A204.1 (cell line): Measurements from ENCODE around the gene CT45A10.
A peak's percentile ranks its signal among the peaks of the same experiment; 100 is the strongest.
"Not testable (repeated sequence)": the region's sequence is repeated elsewhere in the genome, so short reads cannot be mapped to it uniquely, and the experiment has no call there.

Source experiments
- FAIRE-seq: peaks from 2 replicates; lab custom pipeline; 2012; peaks lifted over from hg19 to GRCh38; lab: Jason Lieb, UNC

CT45A10 gene, protein sequence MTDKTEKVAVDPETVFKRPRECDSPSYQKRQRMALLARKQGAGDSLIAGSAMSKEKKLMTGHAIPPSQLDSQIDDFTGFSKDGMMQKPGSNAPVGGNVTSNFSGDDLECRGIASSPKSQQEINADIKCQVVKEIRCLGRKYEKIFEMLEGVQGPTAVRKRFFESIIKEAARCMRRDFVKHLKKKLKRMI

DNA sequence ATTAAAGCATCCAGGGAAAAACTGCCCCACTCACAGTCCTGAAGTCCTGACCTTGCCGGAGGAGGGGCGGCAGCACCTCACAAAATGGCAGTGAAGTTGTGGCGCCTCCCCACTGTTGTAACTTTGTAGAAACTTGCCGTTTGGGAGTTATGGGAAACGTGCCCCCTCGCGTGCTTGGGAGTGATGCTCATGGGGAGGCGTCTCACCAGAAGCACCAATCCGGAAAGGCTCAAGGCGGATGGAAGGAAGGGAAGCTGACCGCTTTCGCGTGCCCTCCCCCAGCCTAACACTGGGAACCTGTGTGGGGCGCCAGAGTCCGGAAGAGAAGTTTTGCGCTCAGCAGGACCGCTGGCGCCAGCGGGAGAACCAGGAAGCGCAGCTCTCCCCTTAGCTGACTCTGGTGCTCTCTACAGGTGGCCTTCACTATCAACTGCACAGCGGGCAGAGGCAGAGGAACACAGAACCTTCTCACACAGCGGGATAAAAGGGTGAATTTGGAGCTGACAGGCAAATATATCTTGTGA, at the start of gene CT45A10, which contains the start of gene SAGE1:
TSS of gene CT45A10 (minus strand) at position 151 of the 524 bp plus-strand sequence. CDS start 8,100 bp downstream, outside the sequence.
TSS of gene SAGE1 (plus strand) at position 423 of the 524 bp plus-strand sequence. CDS start 2,527 bp downstream, outside the sequence.
- no peak for FAIRE-seq

DNA sequence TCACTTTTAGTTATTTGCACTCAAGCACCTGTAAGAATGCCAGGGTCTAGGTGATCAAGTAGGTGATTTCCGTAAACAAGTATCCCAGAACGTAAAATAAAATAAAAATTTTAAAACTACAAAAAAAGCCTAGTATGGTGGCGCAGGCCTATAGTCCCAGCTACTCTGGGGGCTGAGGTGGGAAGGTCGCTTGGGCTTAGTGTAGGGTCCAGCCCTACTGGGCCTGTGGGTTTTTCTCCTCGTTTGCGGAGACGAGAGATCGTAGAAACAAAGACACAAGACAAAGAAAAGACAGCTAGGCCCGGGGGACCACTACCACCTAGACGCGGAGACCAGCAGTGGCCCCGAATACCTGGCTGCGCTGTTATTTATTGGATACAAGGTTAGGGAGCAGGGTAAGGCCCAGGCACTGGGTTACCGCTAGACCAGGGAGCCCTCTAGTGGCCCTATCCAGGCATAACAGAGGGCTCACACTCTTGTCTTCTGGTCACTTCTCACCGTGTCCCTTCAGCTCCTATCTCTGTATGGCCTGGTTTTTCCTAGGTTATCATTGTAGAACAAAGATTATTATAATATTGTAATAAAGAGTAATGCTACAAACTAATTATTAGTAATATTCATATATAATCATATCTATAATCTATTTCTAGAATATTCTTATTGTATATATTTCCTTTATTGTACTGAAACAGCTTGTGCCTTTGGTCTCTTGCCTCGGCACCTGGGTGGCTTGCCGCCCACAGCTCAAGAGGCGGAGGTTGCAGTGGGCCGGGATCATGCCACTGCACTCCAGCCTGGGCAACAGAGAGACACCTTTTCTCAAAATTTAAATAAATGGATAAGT, 38.6 kb upstream of the CT45A10 start:
- peak; percentile 61 for FAIRE-seq

DNA sequence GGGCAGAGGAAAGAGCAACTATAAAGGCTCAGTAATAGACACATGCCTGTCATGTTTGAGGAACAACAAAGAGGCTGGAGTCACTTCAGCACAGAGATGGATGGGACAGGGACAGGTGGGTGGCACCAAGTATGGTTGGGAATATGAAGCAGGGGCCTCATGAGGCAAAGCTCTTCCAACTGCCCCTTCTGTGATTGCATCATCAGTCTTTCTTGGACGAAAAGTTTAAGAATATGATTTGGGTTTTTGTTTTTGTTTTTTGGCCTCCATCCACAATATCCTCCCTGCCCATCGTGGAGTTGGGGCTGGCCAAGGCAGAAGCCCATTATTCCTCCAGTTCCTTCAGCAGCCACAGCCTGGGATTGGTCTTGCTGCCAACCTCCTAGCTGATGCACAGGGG, 34.7 kb upstream of the CT45A10 start:
- no peak for FAIRE-seq

DNA sequence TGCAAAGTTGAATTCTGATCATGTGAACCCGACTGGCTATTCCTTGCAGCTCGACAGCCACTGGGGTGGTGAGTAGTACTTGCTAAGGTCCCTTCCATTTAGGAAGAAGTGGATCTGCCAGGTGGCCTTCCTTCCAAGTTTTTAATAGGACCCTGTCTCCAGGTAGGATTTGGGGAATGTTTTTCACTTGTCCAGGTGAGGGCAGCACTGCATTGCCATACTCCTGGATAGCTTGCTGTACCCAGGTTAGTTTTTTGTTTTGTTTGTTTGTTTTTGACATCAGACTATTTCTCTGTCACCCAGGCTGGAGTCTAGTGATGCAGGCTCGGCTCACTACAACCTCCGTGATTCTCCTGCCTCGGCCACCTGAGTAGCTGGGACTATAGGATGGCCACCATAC, 30.1 kb upstream of the CT45A10 start:
- no peak for FAIRE-seq

DNA sequence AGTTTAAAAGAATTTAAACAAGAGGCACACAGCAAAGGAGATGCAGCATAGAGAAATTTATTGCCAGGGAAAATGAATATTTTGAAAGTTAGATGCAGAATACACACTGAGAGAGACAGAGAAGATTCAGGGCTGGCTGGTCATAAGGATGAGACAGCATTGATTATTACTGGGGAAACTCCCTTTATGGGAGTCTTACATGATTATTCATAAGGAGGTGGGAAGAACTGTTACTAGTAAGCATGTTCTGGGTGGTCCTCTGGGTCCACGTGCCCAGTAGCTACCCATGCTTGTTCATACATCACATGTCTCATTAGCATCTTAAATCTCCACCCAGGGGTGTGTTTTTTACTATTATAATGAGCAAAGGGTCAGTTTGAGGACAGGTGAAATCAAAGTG, 27.3 kb upstream of the CT45A10 start:
- not testable (repeated sequence) for FAIRE-seq

DNA sequence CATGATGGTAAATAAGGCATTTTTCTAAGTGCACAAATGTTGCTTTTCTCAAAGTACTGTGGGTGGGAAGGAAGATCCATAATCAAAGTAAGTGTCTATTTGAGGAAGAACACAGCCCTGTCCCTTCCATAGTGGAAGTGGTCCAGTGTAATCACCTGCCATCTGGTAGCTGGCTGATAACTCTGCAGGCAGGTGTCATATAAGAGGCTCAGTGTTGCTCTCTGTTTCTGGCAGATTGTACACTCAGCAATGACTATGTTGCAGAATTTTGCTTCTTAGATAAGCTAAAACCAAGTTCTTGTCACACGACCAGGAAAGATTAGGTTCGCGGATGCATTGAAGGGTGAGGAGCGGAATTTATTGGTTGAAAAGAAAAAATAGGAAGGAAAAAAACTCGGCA, 21.2 kb upstream of the CT45A10 start:
- no peak for FAIRE-seq

DNA sequence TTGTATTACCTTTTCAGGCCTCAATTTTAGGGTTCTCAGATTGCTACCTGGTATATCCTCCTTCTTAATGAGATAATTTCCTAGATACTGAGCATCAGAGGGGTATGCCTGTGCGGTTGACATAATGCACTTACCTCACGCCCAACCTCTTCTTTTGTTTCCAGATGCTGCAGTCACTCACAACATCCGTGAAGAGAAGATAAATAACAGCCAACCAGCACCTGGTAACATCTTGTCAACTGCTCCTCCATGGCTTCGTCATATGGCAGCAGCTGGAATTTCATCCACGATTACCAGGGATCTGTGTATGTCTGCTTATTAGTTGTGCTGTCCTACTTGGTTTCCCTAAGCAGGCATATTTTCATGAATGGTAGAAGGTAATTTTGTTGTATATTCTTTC, 17.0 kb upstream of the CT45A10 start:
- FAIRE-seq, result no peak

DNA sequence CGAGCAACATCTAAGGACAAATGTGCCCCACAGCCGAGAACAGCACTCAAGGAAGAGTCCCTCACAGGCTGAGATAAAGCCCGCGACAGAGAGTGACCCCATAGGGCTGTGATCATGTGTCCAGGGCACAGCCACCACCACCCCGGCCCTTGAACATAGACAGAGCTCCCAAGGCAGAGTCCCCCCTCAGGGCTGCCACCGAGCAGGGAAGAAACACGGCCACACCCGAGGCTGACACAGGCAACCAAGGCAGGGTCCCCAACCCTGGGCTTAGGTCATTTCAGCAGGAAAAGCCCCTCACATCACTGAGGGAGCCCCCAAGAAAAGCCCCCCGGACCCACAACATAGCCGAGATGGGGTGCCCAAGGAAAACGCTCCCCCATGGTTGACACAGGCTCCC, 463 bp downstream of the CT45A10 start:
- no peak for FAIRE-seq

DNA sequence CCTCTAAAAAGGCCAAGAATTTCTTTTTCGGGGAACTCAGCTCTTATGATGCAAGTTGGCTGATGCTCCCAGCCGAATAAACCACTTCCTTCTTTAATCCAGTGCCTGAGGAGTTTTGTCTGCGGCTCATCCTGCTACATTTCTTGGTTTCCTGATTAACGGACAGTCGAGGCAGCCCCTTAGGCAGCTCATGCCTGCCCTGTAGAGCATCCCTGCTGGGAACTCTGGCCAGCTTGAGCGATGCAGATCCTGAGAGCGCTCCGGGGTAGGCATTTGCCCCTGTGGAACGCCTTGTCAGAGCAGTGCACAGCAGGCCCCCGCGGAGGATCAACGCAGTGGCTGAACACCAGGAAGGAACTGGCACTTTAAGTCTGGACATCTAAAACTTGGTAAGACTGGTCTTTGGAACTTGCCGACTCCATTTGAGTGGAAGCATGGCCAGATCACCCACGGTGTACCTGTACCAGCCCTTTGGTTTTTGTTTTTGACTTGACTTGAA, 3.1 kb downstream of the CT45A10 start:
- FAIRE-seq, result no peak

DNA sequence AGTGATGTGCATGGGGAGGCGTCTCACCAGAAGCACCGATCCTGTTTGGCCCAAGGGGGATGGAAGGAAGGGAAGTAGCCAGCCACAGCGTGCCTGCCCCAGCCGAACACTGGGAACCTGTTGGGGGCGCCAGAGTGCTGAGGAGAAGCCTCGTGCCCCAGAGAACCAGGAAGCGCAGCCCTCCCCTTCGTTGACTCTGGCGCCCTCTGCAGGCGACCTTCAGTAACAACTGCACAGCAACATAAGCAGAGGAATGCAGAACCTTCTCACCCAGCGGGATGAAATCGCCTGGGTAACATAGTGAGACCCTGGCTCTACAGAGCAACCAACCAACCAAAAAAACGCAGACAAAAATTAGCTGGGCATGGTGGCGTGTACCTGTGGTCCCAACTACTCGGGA, 4.3 kb downstream of the CT45A10 start:
- not testable (repeated sequence) for FAIRE-seq

DNA sequence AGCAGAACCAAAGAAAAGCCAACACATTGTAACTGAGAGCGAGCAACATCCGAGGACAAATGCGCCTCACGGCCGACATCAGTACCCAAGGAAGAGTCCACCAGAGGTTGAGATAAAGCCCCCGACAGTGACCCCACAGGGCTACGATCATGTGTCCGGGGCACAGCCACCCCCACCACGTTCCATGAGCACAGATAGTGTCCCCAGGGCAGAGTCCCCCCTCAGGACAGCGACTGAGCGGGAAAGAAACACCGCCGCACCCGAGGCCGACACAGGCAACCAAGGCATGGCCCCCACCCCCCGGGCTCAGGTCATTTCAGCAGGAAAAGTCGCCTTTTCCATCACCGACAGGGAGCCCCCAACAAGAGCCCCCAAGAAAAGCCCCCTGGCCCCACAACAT, 5.0 kb downstream of the CT45A10 start:
- not testable (repeated sequence) for FAIRE-seq

DNA sequence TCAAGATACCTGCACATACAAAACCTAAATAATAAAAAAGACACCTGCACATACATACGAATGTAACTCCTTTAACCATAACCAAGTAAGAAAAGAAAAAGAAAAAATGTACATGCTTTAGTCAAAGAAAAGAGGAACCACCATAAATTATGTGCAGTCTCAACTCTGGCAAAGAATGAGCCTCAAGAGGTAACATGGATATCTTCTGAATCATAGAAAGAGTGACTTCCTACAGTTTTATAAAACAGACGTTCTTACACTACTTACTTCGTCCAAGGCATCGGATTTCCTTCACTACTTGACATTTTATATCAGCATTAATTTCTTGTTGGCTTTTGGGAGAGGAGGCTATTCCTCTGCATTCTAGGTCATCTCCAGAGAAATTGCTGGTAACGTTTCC, 10.5 kb downstream of the CT45A10 start:
- not testable (repeated sequence) for FAIRE-seq

DNA sequence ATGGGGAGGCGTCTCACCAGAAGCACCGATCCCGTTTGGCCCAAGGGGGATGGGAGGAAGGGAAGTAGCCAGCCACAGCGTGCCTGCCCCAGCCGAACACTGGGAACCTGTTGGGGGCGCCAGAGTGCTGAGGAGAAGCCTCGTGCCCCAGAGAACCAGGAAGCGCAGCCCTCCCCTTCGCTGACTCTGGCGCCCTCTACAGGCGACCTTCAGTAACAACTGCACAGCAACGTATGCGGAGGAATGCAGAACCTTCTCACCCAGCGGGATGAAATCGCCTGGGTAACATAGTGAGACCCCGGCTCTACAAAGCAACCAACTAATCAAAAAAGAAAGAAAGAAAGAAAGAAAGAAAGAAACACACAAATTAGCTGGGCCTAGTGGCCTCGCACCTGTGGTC, 21.5 kb downstream of the CT45A10 start, which contains the start of gene CT45A9:
TSS of gene CT45A9 (minus strand) at position 101 of the 400 bp plus-strand sequence. CDS start 3,751 bp downstream, outside the sequence.
- FAIRE-seq, result not testable (repeated sequence)

DNA sequence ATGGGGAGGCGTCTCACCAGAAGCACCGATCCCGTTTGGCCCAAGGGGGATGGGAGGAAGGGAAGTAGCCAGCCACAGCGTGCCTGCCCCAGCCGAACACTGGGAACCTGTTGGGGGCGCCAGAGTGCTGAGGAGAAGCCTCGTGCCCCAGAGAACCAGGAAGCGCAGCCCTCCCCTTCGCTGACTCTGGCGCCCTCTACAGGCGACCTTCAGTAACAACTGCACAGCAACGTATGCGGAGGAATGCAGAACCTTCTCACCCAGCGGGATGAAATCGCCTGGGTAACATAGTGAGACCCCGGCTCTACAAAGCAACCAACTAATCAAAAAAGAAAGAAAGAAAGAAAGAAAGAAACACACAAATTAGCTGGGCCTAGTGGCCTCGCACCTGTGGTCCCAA, 38.8 kb downstream of the CT45A10 start, which contains the start of gene CT45A8:
TSS of gene CT45A8 (minus strand) at position 101 of the 400 bp plus-strand sequence. CDS start 3,755 bp downstream, outside the sequence.
- not testable (repeated sequence) for FAIRE-seq

DNA sequence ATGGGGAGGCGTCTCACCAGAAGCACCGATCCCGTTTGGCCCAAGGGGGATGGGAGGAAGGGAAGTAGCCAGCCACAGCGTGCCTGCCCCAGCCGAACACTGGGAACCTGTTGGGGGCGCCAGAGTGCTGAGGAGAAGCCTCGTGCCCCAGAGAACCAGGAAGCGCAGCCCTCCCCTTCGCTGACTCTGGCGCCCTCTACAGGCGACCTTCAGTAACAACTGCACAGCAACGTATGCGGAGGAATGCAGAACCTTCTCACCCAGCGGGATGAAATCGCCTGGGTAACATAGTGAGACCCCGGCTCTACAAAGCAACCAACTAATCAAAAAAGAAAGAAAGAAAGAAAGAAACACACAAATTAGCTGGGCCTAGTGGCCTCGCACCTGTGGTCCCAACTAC, 56.1 kb downstream of the CT45A10 start, which contains the start of gene CT45A7:
TSS of gene CT45A7 (minus strand) at position 101 of the 400 bp plus-strand sequence. CDS start 3,747 bp downstream, outside the sequence.
- FAIRE-seq, result not testable (repeated sequence)
